Liver (tissue), 9 donors: ENCODE measurements around the gene ALDH2. TPM values are rescaled to one million over a fixed set of nuclear protein-coding genes. Genes with fewer than 3 reads are reported as not detected.

Source experiments
- DNase-seq: peaks from one replicate; pipeline ENCODE4 v3.0.0-alpha.2; 2017; ENCODE audit warnings: low spot score
- H3K27ac ChIP-seq, 2 donors: one replicate each; pipeline ENCODE4 v1.7.0; 2013; ENCODE audit warnings: inconsistent platforms in 2 of 2, low read length in 2 of 2, control low read depth in 1 of 2, low read depth in 1 of 2, mild to moderate bottlenecking in 1 of 2
- H3K27me3 ChIP-seq, 4 donors: one replicate each; pipeline versions ENCODE4 v1.6.1 to v1.7.0; 2013; ENCODE audit warnings: low read length in 3 of 4, inconsistent platforms in 1 of 4, mild to moderate bottlenecking in 1 of 4, moderate library complexity in 1 of 4; ENCODE audit not compliant: control insufficient read depth in 4 of 4, insufficient read depth in 4 of 4
- H3K36me3 ChIP-seq, 4 donors: one replicate each; pipeline versions ENCODE4 v1.6.1 to v1.7.0; 2013; ENCODE audit warnings: low read length in 3 of 4, mild to moderate bottlenecking in 3 of 4, low read depth in 1 of 4, moderate library complexity in 1 of 4; ENCODE audit not compliant: control insufficient read depth in 4 of 4, insufficient read depth in 3 of 4
- H3K4me1 ChIP-seq, 4 donors: one replicate each; pipeline versions ENCODE4 v1.6.1 to v1.7.0; 2013; ENCODE audit warnings: low read length in 3 of 4, mild to moderate bottlenecking in 3 of 4, moderate library complexity in 1 of 4; ENCODE audit not compliant: control insufficient read depth in 4 of 4, insufficient read depth in 4 of 4
- H3K4me3 ChIP-seq, 3 donors: one replicate each; pipeline versions ENCODE4 v1.6.1 to v1.7.0; 2013; ENCODE audit warnings: low read length in 3 of 3, control low read depth in 1 of 3, low read depth in 1 of 3, mild to moderate bottlenecking in 1 of 3
- H3K9ac ChIP-seq, 2 donors: one replicate each; pipeline ENCODE4 v1.7.0; 2013; ENCODE audit warnings: low read length in 2 of 2, mild to moderate bottlenecking in 2 of 2, moderate library complexity in 2 of 2, control low read depth in 1 of 2, low read depth in 1 of 2
- H3K9me3 ChIP-seq, 4 donors: one replicate each; pipeline versions ENCODE4 v1.6.1 to v1.7.0; 2013; ENCODE audit warnings: low read length in 3 of 4; ENCODE audit not compliant: control insufficient read depth in 4 of 4
- EGR1 ChIP-seq, 2 donors: IDR thresholded peaks; 2 replicates each; pipeline ENCODE4 v1.6.1; 2016 to 2018; ENCODE audit warnings: antibody characterized with exemption in 2 of 2, low read depth in 2 of 2
- FOXA1 ChIP-seq: IDR thresholded peaks from 2 replicates; pipeline ENCODE4 v1.6.1; 2016; ENCODE audit warnings: antibody characterized with exemption
- FOXA2 ChIP-seq: IDR thresholded peaks from 2 replicates; pipeline ENCODE4 v1.6.1; 2016; ENCODE audit warnings: antibody characterized with exemption
- GABPA ChIP-seq, 2 donors: IDR thresholded peaks in 1 of 2; conservative IDR thresholded peaks in 1 of 2; 2 replicates each; pipeline ENCODE4 v1.6.1; 2016; ENCODE audit warnings: antibody characterized with exemption in 2 of 2, mild to moderate bottlenecking in 1 of 2, moderate library complexity in 1 of 2
- HNF4G ChIP-seq: IDR thresholded peaks from 2 replicates; pipeline ENCODE4 v1.6.1; 2016; ENCODE audit warnings: antibody characterized with exemption
- NR2F2 ChIP-seq: IDR thresholded peaks from 2 replicates; pipeline ENCODE4 v1.6.1; 2016; ENCODE audit warnings: antibody characterized with exemption
- RAD21 ChIP-seq, 2 donors: IDR thresholded peaks; 2 replicates each; pipeline ENCODE4 v1.6.1; 2016; ENCODE audit warnings: antibody characterized with exemption in 2 of 2, mild to moderate bottlenecking in 2 of 2
- RXRA ChIP-seq, 2 donors: IDR thresholded peaks; 2 replicates each; pipeline ENCODE4 v1.6.1; 2017 to 2018; ENCODE audit warnings: antibody characterized with exemption in 2 of 2, mild to moderate bottlenecking in 1 of 2
- SP1 ChIP-seq: IDR thresholded peaks from 2 replicates; pipeline ENCODE4 v1.6.1; 2018; ENCODE audit warnings: antibody characterized with exemption, mild to moderate bottlenecking
- TAF1 ChIP-seq: conservative IDR thresholded peaks from 2 replicates; pipeline ENCODE4 v1.6.1; 2016; ENCODE audit warnings: antibody characterized with exemption, mild to moderate bottlenecking
- YY1 ChIP-seq: IDR thresholded peaks from 2 replicates; pipeline ENCODE4 v1.6.1; 2016; ENCODE audit warnings: antibody characterized with exemption, mild to moderate bottlenecking
- WGBS: extraction: QIAGEN DNeasy Blood & Tissue Kit; methylation state at CpG from one replicate; pipeline ENCODE4 v1.1.7; 2013; 5-methylcytosine and 5-hydroxymethylcytosine counted together
- polyA plus RNA-seq, 2 donors: library from polyadenylated mRNA; stranded (reverse) in 1 of 2; unstranded in 1 of 2; fragments of 200-250 nt in 1 of 2; fragments of >200 nt in 1 of 2; fragmentation: Nextera tagmentation in 1 of 2; extraction: Ambion mirVana in 1 of 2; gene quantifications; one replicate each; pipeline versions ENCODE4 v1.2.1 to v1.2.3, GENCODE V29; 2013 to 2015
- total RNA-seq, 2 donors: library from RNA; depleted of rRNA; stranded (reverse); fragments of >200 nt; gene quantifications; one replicate each; pipeline ENCODE4 v1.2.3, GENCODE V29; 2014
- TF ChIP-seq, protein P1 (sequence below): fragments of 150-350 bp; IDR thresholded peaks from 2 replicates; pipeline ENCODE4 v1.5.1; 2017; ENCODE audit warnings: improper control_type of control experiment, low read depth, low read length; ENCODE audit not compliant: missing input control
- TF ChIP-seq, protein P2 (sequence below): IDR thresholded peaks from 2 replicates; pipeline ENCODE4 v1.6.1; 2016; ENCODE audit warnings: antibody characterized with exemption
- TF ChIP-seq, protein P3 (sequence below): IDR thresholded peaks from 2 replicates; pipeline ENCODE4 v1.6.1; 2016; ENCODE audit warnings: antibody characterized with exemption, mild to moderate bottlenecking
- TF ChIP-seq, protein P4 (sequence below): IDR thresholded peaks from 2 replicates; pipeline ENCODE4 v1.6.1; 2016; ENCODE audit warnings: antibody characterized with exemption
- donor health status: healthy.
- donor health status: healthy.
- donor health status: healthy.
- donor health status: healthy.
- donor health status: healthy.

Gene ALDH2
- total and polyA plus RNA-seq, 4 donors, result 93.1 to 849 (median 573) TPM

DNA sequence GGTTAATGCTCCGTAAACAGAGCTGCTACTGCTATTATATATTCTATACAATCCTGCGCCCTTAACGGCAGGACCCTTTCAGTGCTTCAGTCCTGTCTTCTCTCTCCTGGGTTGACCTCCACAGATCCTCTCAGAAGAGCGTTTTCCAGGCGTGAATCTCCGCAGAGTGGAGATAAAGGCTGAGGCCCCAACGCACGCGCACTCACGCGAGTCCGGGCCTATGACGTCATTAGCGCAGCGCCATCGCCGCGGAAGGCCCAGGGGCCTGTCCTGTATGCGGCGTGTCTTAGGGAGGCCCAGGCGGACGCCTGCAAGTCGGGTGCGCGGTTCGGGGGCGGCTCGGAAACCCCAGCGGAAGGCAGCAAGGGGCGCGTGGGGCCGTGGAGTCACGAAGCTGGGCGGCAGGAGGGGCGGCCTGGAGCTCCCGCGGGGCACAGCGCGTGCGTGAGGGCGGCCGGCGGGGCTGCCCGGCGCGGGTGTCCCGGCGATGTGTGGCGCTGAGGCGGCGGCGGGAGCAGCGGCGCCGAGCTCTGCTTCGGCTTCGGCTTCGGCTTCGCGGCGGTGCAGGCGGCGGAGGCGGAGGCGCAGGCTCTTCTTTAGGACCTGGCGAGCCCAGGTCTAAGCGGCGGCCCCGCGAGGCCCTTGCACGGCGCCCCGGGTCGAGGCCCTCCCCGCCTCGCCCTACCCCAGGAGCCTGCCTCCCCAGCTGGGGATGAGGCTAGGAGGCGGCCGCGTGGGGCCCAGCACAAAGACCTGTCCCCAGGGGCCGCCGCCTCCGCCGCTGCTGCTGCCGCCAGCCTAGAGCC lies 75.2 kb downstream of the ALDH2 start, which contains the start of gene MAPKAPK5 (continued):
- TF ChIP-seq, protein P1, sequence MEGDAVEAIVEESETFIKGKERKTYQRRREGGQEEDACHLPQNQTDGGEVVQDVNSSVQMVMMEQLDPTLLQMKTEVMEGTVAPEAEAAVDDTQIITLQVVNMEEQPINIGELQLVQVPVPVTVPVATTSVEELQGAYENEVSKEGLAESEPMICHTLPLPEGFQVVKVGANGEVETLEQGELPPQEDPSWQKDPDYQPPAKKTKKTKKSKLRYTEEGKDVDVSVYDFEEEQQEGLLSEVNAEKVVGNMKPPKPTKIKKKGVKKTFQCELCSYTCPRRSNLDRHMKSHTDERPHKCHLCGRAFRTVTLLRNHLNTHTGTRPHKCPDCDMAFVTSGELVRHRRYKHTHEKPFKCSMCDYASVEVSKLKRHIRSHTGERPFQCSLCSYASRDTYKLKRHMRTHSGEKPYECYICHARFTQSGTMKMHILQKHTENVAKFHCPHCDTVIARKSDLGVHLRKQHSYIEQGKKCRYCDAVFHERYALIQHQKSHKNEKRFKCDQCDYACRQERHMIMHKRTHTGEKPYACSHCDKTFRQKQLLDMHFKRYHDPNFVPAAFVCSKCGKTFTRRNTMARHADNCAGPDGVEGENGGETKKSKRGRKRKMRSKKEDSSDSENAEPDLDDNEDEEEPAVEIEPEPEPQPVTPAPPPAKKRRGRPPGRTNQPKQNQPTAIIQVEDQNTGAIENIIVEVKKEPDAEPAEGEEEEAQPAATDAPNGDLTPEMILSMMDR, result no peak
- TF ChIP-seq, protein P2, sequence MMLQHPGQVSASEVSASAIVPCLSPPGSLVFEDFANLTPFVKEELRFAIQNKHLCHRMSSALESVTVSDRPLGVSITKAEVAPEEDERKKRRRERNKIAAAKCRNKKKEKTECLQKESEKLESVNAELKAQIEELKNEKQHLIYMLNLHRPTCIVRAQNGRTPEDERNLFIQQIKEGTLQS, result no peak
- TF ChIP-seq, protein P3, sequence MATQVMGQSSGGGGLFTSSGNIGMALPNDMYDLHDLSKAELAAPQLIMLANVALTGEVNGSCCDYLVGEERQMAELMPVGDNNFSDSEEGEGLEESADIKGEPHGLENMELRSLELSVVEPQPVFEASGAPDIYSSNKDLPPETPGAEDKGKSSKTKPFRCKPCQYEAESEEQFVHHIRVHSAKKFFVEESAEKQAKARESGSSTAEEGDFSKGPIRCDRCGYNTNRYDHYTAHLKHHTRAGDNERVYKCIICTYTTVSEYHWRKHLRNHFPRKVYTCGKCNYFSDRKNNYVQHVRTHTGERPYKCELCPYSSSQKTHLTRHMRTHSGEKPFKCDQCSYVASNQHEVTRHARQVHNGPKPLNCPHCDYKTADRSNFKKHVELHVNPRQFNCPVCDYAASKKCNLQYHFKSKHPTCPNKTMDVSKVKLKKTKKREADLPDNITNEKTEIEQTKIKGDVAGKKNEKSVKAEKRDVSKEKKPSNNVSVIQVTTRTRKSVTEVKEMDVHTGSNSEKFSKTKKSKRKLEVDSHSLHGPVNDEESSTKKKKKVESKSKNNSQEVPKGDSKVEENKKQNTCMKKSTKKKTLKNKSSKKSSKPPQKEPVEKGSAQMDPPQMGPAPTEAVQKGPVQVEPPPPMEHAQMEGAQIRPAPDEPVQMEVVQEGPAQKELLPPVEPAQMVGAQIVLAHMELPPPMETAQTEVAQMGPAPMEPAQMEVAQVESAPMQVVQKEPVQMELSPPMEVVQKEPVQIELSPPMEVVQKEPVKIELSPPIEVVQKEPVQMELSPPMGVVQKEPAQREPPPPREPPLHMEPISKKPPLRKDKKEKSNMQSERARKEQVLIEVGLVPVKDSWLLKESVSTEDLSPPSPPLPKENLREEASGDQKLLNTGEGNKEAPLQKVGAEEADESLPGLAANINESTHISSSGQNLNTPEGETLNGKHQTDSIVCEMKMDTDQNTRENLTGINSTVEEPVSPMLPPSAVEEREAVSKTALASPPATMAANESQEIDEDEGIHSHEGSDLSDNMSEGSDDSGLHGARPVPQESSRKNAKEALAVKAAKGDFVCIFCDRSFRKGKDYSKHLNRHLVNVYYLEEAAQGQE, result peak; percentile 22

DNA sequence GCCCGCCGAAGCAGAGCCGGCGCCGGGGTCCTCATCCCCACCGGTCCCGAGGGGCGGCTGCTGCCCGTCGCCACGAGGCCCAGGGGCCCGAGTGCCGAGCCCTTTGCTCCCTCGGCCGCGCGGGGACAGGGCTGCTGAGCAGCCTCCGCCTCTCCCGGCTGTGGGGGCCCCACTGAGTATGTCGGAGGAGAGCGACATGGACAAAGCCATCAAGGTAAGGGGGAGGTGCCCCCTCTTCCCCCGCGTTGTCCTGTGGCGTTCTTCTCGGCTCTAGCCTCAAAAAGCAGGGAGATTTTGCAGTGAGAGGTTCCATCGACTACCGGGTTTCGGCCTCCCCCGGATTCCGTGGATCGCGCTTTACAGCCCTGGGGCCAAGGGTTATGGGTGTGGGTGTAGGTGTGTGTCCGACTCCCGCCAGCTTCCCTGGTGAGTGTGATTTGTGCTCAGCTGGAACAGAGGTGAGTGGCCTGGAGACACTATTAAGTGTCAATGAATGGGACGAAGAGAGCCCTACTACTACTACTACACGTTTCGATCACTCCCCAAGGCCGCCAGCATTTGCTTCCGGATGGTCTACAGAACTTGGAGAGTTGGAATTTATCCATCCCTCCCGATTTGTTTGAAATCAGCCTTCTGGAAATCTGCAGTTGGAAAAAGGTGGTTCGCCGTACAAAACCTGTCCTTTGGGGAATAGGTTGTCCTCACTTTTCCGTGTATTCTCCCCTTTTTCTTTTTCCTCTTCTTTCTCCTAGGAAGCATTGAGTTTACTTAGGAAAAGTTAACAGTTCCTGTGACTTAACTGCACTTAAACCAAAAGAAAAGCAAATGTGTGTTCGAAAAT lies 76.0 kb downstream of the ALDH2 start:
- WGBS, result 2% methylated on average over 44 of the region's 44 CpGs
- H3K36me3 ChIP-seq, result peaks cover 2 to 8% (median 3%) of the 10 kb centered on the region in 4 donors
- no peaks in the 10 kb centered on the region for H3K9me3 ChIP-seq
- peak overlapping the region; percentile 65 to 99 (median 69) for H3K4me3 ChIP-seq
- H3K9ac ChIP-seq, result peak overlapping the region; percentile 45 to 70
- H3K27me3 ChIP-seq, result no peaks in the 10 kb centered on the region
- peak overlapping the region; percentile 94 to 95 for H3K27ac ChIP-seq
- peaks cover 14 to 42% (median 33%) of the 10 kb centered on the region in 4 donors for H3K4me1 ChIP-seq
- TF ChIP-seq GABPA (IDR thresholded peaks at IDR 0.05 in 1 of 2, conservative IDR thresholded peaks at IDR 0.05 in 1 of 2) (no peak), RXRA (IDR thresholded peaks at IDR 0.05) (no peak), YY1 (no peak), NR2F2 (no peak), FOXA2 (no peak), RAD21 (IDR thresholded peaks at IDR 0.05) (no peak), HNF4G (no peak), EGR1 (IDR thresholded peaks at IDR 0.05; ENCODE audit: low read depth in 2 of 2) (no peak), TAF1 (no peak), SP1 (no peak), FOXA1 (no peak)
- TF ChIP-seq, protein P1, result no peak
- TF ChIP-seq, protein P4, sequence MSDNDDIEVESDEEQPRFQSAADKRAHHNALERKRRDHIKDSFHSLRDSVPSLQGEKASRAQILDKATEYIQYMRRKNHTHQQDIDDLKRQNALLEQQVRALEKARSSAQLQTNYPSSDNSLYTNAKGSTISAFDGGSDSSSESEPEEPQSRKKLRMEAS, result no peak
- DNase-seq, result peak; percentile 43
